Retinal pigment epithelial cell (primary cell): ENCODE measurements around the gene HTATIP2.
A peak's percentile ranks its signal among the peaks of the same experiment; 100 is the strongest.

ENCODE experiments used
- DNase-seq: peaks from one replicate; pipeline ENCODE4 v3.0.0-alpha.2; 2010; ENCODE audit warnings: low read depth
- H3K4me3 ChIP-seq: 2 replicates; pipeline ENCODE4 v1.5.1; 2011; ENCODE audit warnings: mild to moderate bottlenecking, low read length, control low read depth, moderate library complexity
- TF ChIP-seq, protein P1 (sequence below): conservative IDR thresholded peaks from 2 replicates; pipeline ENCODE4 v1.5.1; 2011; ENCODE audit warnings: low read depth, low read length, control low read depth, inconsistent platforms

Gene HTATIP2

DNA sequence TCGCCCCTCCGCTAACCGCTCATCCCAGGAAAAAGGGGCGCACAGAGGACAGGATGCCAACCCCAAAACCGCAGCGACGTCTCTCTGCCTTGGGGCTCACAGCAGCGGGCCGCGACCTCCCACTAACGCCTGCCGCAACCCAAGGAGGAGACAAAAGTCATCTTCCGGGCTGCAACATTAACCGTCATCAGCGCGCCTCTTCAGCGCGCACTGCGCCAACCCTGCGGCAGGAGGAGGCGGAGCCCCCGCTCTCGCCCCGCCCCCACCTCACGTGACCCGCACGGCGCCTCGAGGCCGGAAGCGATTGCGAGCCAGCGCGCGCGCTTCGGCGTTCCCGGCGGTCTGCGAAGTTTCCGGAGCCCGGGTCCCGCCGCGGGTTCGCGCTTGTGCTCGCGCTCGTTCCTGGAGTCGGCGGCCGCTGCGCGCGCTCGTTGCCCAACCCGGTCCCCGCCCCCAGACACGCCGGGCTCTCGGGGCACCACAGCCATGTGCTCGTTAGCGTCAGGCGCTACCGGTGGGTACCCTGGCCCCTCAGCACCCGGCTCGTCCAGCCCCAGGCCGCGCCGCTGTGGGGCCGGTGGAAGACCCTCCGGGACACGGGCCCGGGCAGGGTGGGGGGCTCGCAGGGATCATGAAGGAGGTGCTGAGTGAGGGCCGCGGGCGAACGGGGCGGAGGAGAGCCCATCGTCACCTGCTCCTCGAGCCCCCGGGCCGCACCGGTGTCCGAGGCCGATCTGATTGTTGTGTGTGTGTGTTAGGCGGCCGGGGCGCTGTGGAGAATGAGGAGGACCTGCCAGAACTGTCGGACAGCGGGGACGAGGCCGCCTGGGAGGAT lies 24.0 kb downstream of the HTATIP2 start, which contains the start of gene PRMT3:
TSS of gene PRMT3 (plus strand) at position 456 of the 835 bp plus-strand sequence. CDS start at position 487, 31 bp downstream.
- DNase-seq, result peak; percentile 66

DNA sequence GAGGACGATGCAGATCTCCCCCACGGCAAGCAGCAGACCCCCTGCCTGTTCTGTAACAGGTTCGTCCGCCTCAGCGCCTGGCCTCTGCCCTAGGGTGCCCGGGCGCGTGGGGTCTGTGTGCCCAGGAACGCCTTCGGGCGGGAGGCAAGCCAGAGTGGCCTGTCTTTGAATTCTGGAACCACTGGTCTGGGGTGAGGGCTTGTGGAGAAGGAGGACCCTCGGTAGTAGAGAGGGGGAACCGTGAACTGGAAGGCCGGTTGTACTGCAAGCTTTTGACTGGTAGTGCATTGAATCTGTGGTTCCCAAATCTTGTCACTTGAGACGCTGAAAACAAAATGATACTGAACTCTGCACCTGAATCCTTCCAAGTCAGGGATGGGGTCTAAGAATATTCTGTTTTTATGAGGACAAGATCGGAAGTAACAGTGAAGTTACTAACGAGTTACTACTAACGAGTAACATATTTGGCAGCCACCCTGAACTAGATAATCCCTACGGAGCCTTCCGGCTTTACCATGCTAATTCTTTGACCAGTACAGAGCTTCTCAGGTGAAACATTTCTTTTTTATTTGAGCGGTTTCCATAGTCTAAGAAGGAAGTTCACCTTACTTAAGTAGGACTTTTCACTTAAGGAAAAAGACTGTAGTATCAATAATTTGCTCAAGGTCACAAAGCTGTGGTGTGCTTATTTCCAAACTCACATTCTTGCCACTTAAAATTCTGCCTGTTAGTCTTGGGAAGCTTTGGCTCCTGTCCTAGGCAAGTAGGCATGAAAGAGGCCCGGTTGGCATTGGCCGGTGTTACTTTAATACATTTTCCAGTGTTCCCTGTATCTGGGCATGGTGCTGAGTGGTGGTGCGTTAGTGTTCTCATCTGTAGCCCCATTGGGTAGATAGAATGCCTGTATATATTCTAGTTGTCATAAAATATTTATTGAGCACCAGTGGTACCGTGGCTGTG lies 24.9 kb downstream of the HTATIP2 start:
- peak overlapping the region; percentile 95 for H3K4me3 ChIP-seq
- TF ChIP-seq, protein P1, sequence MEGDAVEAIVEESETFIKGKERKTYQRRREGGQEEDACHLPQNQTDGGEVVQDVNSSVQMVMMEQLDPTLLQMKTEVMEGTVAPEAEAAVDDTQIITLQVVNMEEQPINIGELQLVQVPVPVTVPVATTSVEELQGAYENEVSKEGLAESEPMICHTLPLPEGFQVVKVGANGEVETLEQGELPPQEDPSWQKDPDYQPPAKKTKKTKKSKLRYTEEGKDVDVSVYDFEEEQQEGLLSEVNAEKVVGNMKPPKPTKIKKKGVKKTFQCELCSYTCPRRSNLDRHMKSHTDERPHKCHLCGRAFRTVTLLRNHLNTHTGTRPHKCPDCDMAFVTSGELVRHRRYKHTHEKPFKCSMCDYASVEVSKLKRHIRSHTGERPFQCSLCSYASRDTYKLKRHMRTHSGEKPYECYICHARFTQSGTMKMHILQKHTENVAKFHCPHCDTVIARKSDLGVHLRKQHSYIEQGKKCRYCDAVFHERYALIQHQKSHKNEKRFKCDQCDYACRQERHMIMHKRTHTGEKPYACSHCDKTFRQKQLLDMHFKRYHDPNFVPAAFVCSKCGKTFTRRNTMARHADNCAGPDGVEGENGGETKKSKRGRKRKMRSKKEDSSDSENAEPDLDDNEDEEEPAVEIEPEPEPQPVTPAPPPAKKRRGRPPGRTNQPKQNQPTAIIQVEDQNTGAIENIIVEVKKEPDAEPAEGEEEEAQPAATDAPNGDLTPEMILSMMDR, result no peak
- DNase-seq, result no peak

More for the DNA sequence above, 24.0 kb downstream of the HTATIP2 start, which contains the start of gene PRMT3:
- H3K4me3 ChIP-seq, result peak within 1 kb of the TSS; percentile 95
- TF ChIP-seq, protein P1, result no peak

DNA sequence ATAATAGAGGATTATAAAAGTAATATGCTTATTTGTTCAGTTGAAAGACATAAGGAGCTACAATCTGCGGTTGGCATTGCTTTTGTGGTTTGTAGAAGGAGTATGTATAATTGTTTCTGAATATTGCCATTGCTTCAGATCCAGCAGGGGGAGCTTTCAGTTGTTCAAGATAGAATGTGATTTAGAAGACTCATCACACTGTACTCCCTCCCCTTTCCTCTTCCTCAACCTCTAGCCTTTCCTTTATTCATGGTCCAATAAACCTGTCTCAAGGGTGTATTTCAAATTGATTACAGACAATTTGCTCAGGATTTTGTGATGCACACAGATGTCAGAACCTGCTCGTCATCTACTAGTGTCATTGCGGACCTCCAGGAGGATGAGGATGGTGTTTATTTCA lies 33.8 kb downstream of the HTATIP2 start:
- H3K4me3 ChIP-seq, result no peak overlapping the region
- DNase-seq, result no peak
- TF ChIP-seq, protein P1, result peak; percentile 63

GRCh38 chr11:20399498-20399897 lies 36.0 kb downstream of the HTATIP2 start:
- TF ChIP-seq, protein P1, result no peak
- no peak overlapping the region for H3K4me3 ChIP-seq
- DNase-seq, result no peak

DNA sequence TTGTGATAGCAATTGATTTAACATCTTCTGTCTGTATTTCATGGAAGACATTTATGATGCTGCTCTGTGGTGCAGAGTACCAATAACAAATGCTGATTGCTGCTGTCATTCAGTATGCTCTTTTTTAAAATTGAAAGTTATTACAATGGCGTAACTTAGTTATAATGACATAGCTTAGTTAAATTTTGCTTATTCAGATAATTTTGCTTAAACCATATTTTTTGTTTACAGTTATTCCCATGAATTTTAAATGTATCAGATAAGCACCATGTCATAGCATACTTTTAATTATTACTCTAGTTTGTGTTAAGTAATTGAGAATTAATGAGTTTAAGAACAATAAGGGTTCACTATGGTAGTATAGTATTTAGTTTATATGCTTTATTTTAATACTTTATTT lies 39.5 kb downstream of the HTATIP2 start:
- TF ChIP-seq, protein P1, result no peak
- no peak overlapping the region for H3K4me3 ChIP-seq
- no peak for DNase-seq

DNA sequence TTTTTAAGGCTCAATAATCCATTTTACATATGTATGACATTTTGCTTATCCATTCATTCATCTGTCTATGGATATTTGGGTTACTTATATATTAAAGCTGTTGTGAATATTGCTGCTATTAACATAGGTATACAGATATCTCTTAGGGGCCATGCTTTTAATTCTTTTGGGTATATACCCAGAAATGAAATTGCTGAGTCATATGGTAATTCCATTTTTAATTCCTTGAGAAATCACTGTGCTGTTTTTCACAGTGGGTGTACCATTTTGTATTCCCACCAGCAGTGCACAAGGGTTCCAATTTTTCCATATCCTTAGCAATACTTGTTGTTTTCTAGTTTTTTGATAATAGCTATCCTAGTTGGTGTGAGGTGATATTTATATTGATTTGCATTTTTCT lies 43.0 kb downstream of the HTATIP2 start:
- DNase-seq, result no peak
- no peak overlapping the region for H3K4me3 ChIP-seq
- TF ChIP-seq, protein P1, result no peak
